Smooth muscle cell (in vitro differentiated cells): ENCODE results near the gene C19orf67. TPM values are rescaled to one million over a fixed set of nuclear protein-coding genes. Genes with fewer than 3 reads are reported as not detected.
A peak's percentile ranks its signal among the peaks of the same experiment; 100 is the strongest.

ENCODE experiments used
- DNase-seq: peaks from one replicate; lab custom pipeline; 2025; ENCODE audit not compliant: unreplicated experiment; lab: John Stamatoyannopoulos, UW
- H2AFZ ChIP-seq: fragments of 200-600 bp; sonication (generic); 2 replicates; pipeline ENCODE4 v1.6.0; 2016; ENCODE audit warnings: antibody characterized with exemption, low read depth, mild to moderate bottlenecking
- H3F3A ChIP-seq: fragments of 200-600 bp; sonication (generic); 2 replicates; pipeline ENCODE4 v1.6.0; 2017; ENCODE audit warnings: antibody characterized with exemption, low read depth
- H3K27ac ChIP-seq: fragments of 200-600 bp; sonication (generic); 2 replicates; pipeline ENCODE4 v1.5.1; 2016; ENCODE audit warnings: low read depth, mild to moderate bottlenecking
- H3K27me3 ChIP-seq: fragments of 200-600 bp; sonication (generic); 2 replicates; pipeline ENCODE4 v1.6.1; 2016; ENCODE audit warnings: low read depth, mild to moderate bottlenecking
- H3K36me3 ChIP-seq: fragments of 200-600 bp; sonication (generic); 2 replicates; pipeline ENCODE4 v1.5.1; 2016; ENCODE audit warnings: low read depth
- H3K4me1 ChIP-seq: fragments of 200-600 bp; sonication (generic); 2 replicates; pipeline ENCODE4 v1.5.1; 2016; ENCODE audit warnings: low read depth
- H3K4me2 ChIP-seq: fragments of 200-600 bp; sonication (generic); 2 replicates; pipeline ENCODE4 v1.6.0; 2016; ENCODE audit warnings: mild to moderate bottlenecking
- H3K4me3 ChIP-seq: fragments of 200-600 bp; sonication (generic); 2 replicates; pipeline ENCODE4 v1.5.1; 2016; ENCODE audit warnings: mild to moderate bottlenecking
- H3K79me2 ChIP-seq: fragments of 200-600 bp; sonication (generic); 2 replicates; pipeline ENCODE4 v1.6.0; 2016; ENCODE audit warnings: low read depth, mild to moderate bottlenecking
- H3K9ac ChIP-seq: fragments of 200-600 bp; sonication (generic); 2 replicates; pipeline ENCODE4 v1.6.0; 2016; ENCODE audit warnings: low read depth
- H3K9me3 ChIP-seq: fragments of 200-600 bp; sonication (generic); replicated peaks from 2 replicates; pipeline ENCODE4 v1.5.1; 2016; ENCODE audit warnings: low read depth
- H4K20me1 ChIP-seq: fragments of 200-600 bp; sonication (generic); 2 replicates; pipeline ENCODE4 v1.6.0; 2016; ENCODE audit warnings: low read depth
- CTCF ChIP-seq: fragments of 200-600 bp; sonication (generic); IDR thresholded peaks from 2 replicates; pipeline ENCODE4 v1.5.1; 2017; ENCODE audit warnings: borderline replicate concordance, mild to moderate bottlenecking, antibody characterized with exemption; ENCODE audit not compliant: insufficient read depth, poor library complexity, severe bottlenecking
- WGBS: methylation state at CpG from one replicate; pipeline ENCODE4 v1.1.7; 2016; ENCODE audit warnings: low lambda C conversion rate; 5-methylcytosine and 5-hydroxymethylcytosine counted together
- polyA plus RNA-seq: library from polyadenylated mRNA; unstranded; fragments of >200 nt; fragmentation: Nextera tagmentation; extraction: Ambion mirVana; gene quantifications from 2 replicates; pipeline ENCODE4 v1.2.1, GENCODE V29; 2016
- total RNA-seq: library from RNA; depleted of rRNA; stranded (reverse); fragments of >200 nt; gene quantifications from 2 replicates; pipeline ENCODE4 v1.2.3, GENCODE V29; 2014

The C19orf67 gene
- total and polyA plus RNA-seq, 2 experiments from 2014 or later = 0.49 TPM; not detected in 1

DNA sequence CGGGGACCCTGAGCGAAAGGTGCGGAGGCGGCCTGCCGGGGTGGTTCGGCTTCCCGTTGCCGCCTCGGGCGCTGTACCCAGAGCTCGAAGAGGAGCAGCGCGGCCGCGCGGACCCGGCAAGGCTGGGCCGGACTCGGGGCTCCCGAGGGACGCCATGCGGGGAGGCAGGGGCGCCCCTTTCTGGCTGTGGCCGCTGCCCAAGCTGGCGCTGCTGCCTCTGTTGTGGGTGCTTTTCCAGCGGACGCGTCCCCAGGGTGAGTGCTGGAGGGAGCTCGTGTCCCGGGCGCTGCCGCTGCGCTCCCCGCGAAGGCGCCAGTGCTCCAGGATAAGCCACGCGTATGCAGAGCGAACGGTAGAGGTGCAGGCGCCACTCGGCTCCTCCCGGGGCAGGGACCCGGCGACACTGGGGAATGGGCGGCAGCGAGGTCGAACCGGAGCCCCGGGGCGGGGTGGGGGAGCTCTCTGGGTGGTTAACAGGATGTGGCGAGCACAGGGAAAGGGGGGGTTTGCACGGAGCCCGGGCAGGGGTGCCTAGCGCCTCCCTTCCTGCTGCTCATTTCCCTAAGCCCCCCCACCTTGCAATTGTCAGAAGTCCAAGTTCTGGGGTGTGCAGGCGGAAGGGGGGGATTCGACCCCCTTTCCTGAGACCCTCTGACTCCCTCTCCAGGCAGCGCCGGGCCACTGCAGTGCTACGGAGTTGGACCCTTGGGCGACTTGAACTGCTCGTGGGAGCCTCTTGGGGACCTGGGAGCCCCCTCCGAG is 53.7 kb downstream of the C19orf67 start, which contains the start of gene IL27RA:
Gene IL27RA, plus strand, starts transcription at position 44 of the 762 bp plus-strand sequence. Its CDS starts 111 bp downstream, at position 155.
- peak within 1 kb of the TSS; percentile 99 for H2AFZ ChIP-seq
- H3K4me2 ChIP-seq = peak within 1 kb of the TSS; percentile 97
- no peaks in the 10 kb centered on the region for H4K20me1 ChIP-seq
- peak within 1 kb of the TSS; percentile 71 for H3K4me3 ChIP-seq
- H3K9me3 ChIP-seq = no peaks in the 10 kb centered on the region
- H3K4me1 ChIP-seq = peaks cover 9% of the 10 kb centered on the region
- H3K27me3 ChIP-seq = no peaks in the 10 kb centered on the region
- H3F3A ChIP-seq = no peaks in the 10 kb centered on the region
- TF ChIP-seq CTCF = peak; percentile 35
- DNase-seq = peak; percentile 37
- H3K9ac ChIP-seq = no peak within 1 kb of the TSS
- no peaks in the 10 kb centered on the region for H3K79me2 ChIP-seq
- 1% methylated on average over 46 of the region's 63 CpGs for WGBS
- H3K27ac ChIP-seq = no peak within 1 kb of the TSS
- no peaks in the 10 kb centered on the region for H3K36me3 ChIP-seq

Other genes starting within 250 kb of the C19orf67 start
- not detected in 2 replicates for gene NANOS3, start 208.6 kb downstream of the C19orf67 start, total RNA-seq
- gene NANOS3, start 208.6 kb downstream of the C19orf67 start, polyA plus RNA-seq = 2.7 and 2.8 TPM in 2 replicates
- gene BRME1, start 179.7 kb downstream of the C19orf67 start, total RNA-seq = 0.72 and 1.2 TPM in 2 replicates
- 2.2 and 3.3 TPM in 2 replicates for gene BRME1, start 179.7 kb downstream of the C19orf67 start, polyA plus RNA-seq
- 8.0 and 9.5 TPM in 2 replicates for gene CC2D1A, start 179.6 kb downstream of the C19orf67 start, total RNA-seq
- 26.3 and 28.0 TPM in 2 replicates for gene CC2D1A, start 179.6 kb downstream of the C19orf67 start, polyA plus RNA-seq
- 5.2 and 8.9 TPM in 2 replicates for gene PODNL1, start 147.4 kb downstream of the C19orf67 start, total RNA-seq
- gene PODNL1, start 147.4 kb downstream of the C19orf67 start, polyA plus RNA-seq = 34.3 and 53.9 TPM in 2 replicates
- 12.4 and 15.9 TPM in 2 replicates for gene DCAF15, start 133.3 kb downstream of the C19orf67 start, total RNA-seq
- gene DCAF15, start 133.3 kb downstream of the C19orf67 start, polyA plus RNA-seq = 27.0 and 30.9 TPM in 2 replicates
- gene RFX1, start 79.5 kb downstream of the C19orf67 start, total RNA-seq = 0.45 and 2.2 TPM in 2 replicates
- 2.2 and 2.8 TPM in 2 replicates for gene RFX1, start 79.5 kb downstream of the C19orf67 start, polyA plus RNA-seq
- not detected in 2 replicates for gene RLN3, start 57.6 kb downstream of the C19orf67 start, total RNA-seq
- not detected in 2 replicates for gene RLN3, start 57.6 kb downstream of the C19orf67 start, polyA plus RNA-seq
- 1.4 and 3.1 TPM in 2 replicates for gene IL27RA, start 54.0 kb downstream of the C19orf67 start, total RNA-seq
- 3.8 and 7.1 TPM in 2 replicates for gene IL27RA, start 54.0 kb downstream of the C19orf67 start, polyA plus RNA-seq
- gene PALM3, start 23.7 kb downstream of the C19orf67 start, total RNA-seq = 1.6 TPM in 1 of 2 replicates, not detected in the other
- gene PALM3, start 23.7 kb downstream of the C19orf67 start, polyA plus RNA-seq = 0.55 and 1.4 TPM in 2 replicates
- 2.4 TPM in 1 of 2 replicates, not detected in the other for gene MISP3, start 13.0 kb downstream of the C19orf67 start, total RNA-seq
- 0.61 and 2.0 TPM in 2 replicates for gene MISP3, start 13.0 kb downstream of the C19orf67 start, polyA plus RNA-seq
- gene SAMD1, start 5.0 kb upstream of the C19orf67 start, total RNA-seq = 35.0 and 46.7 TPM in 2 replicates
- gene SAMD1, start 5.0 kb upstream of the C19orf67 start, polyA plus RNA-seq = 71.3 and 84.1 TPM in 2 replicates
- 20.7 and 30.3 TPM in 2 replicates for gene PRKACA, start 32.0 kb upstream of the C19orf67 start, total RNA-seq
- 11.1 and 14.4 TPM in 2 replicates for gene PRKACA, start 32.0 kb upstream of the C19orf67 start, polyA plus RNA-seq
- gene ASF1B, start 50.8 kb upstream of the C19orf67 start, total RNA-seq = 6.4 and 13.4 TPM in 2 replicates
- 7.1 and 11.3 TPM in 2 replicates for gene ASF1B, start 50.8 kb upstream of the C19orf67 start, polyA plus RNA-seq
- 11.3 and 12.9 TPM in 2 replicates for gene ADGRL1, start 120.4 kb upstream of the C19orf67 start, total RNA-seq
- 12.7 and 15.0 TPM in 2 replicates for gene ADGRL1, start 120.4 kb upstream of the C19orf67 start, polyA plus RNA-seq